VCaP (cell line): Measurements from ENCODE around the gene GPALPP1.
"Not testable (repeated sequence)": the region's sequence is repeated elsewhere in the genome, so short reads cannot be mapped to it uniquely, and the experiment has no call there.

Experiments
- H3K27ac ChIP-seq: fragments of 450-650 bp; 2 replicates; pipeline ENCODE4 v1.5.1; 2017
- CTCF ChIP-seq: fragments of 450-650 bp; conservative IDR thresholded peaks from 2 replicates; pipeline ENCODE4 v1.5.1; 2017; ENCODE audit warnings: mild to moderate bottlenecking, moderate library complexity

The GPALPP1 gene

DNA sequence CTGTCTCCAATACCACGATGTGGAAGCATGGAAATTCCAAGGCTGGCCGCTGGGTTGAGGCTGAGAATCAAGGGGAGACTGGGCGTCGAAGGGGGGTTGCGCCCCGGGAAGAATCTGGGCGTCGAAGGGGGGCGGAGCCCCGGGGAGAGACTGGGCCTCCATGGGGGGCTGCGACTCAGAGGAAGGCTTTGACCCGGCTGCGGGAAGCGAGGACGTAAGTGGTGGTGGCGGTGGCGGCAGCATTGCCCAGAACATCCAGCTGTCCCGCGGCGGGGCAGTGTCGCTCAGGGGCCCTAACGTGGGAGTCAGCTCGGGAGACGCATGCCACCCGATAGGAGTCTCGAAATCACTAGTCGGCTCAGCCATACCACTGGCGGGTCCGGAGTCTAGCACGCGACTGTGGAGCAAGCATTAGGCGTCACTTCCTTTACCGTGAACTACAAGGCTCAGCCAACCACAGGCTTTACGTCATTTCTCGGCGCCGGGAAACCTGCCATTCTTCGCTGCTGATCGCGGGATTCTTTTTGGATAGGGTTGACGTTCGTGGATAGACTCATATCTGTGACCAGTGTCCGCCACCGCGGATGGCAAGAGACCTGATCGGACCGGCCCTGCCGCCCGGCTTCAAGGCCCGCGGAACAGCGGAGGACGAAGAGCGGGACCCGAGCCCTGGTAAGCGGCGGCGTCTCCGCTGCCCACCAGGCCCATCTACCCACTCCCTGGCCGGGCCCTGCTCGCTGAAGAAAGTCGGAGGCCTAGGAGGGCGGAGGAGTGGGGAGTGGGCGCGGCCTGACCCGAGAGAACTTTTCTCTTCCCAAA is at the start of gene GPALPP1, which contains the start of gene NUFIP1:
GPALPP1 (plus strand) TSS at position 468 of the 819 bp plus-strand sequence; CDS start at position 585, 117 bp downstream.
NUFIP1 (minus strand) TSS at position 401 of the 819 bp plus-strand sequence; CDS start at position 366, 35 bp downstream.
- no peak for TF ChIP-seq CTCF
- H3K27ac ChIP-seq, result peak within 1 kb of the TSS; percentile 80

- not testable (repeated sequence) for H3K27ac ChIP-seq
Measured at GRCh38 chr13:44943411-44943810, 45.9 kb upstream of the GPALPP1 start.

- TF ChIP-seq CTCF, result no peak
- H3K27ac ChIP-seq, result peak overlapping the region; percentile 45; the same call in 1 of the 2 replicates
Measured at GRCh38 chr13:44951184-44951583, 38.2 kb upstream of the GPALPP1 start.

GRCh38 chr13:44952671-44953070 is 36.7 kb upstream of the GPALPP1 start:
- no peak overlapping the region for H3K27ac ChIP-seq
- no peak for TF ChIP-seq CTCF

DNA sequence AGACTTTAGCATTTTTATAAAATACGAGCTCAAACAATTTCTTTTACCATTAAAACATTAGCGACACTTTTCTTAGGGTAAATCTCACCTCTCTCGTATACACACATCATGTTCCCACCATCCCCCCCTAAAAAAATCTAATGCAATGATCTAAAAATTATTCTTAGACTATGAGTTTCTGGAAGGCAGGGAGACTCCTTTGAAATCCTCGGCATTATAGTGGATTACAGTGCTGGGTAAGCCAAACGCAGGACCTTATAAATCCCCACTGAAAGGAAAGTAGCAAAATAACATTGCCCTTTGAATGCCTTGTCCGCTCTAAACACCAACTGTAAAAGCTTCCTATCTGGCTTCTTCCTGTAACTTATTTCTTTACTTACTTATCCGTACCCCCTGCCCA is 35.1 kb upstream of the GPALPP1 start:
- peak overlapping the region; percentile 86 for H3K27ac ChIP-seq

DNA sequence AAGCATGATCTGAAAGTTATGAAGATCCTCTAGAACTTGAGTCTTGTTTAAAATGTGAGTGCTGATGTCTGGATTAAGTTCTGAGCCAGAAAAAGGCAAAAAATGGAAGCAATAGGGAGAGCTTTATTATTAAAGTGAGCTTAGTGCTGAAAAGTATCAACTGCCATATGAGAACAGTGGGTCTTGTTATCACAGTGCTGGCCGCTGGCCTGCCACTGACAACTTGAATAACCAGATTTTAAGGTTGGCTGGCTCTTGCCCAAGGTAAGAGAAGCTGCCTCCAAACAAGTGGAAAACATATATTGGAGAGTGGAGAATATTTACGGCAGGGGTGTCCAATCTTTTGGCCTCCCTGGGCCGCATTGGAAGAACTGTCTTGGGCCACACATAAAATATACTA is 33.9 kb upstream of the GPALPP1 start:
- no peak for TF ChIP-seq CTCF
- peak overlapping the region; percentile 86 for H3K27ac ChIP-seq

More for the DNA sequence above, 35.1 kb upstream of the GPALPP1 start:
- TF ChIP-seq CTCF, result no peak

DNA sequence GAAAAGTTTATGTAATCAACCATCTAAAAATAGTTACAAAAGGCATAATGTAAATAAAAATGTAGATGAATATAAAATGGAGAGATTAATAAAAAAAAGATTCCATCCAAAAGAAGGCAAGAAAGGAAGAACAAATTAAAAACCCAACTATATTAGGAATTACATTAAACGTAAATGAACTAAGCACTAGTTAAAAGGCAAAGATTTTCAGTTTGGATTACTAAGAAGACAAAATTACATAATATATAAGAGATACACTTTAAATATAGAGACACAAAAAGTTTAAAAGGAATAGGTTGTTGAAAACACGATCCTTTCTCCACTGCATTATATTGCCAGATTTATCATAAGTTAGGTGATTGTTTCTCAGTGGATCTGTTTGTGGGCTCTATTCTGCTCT is 27.3 kb upstream of the GPALPP1 start:
- no peak overlapping the region for H3K27ac ChIP-seq
- TF ChIP-seq CTCF, result no peak

DNA sequence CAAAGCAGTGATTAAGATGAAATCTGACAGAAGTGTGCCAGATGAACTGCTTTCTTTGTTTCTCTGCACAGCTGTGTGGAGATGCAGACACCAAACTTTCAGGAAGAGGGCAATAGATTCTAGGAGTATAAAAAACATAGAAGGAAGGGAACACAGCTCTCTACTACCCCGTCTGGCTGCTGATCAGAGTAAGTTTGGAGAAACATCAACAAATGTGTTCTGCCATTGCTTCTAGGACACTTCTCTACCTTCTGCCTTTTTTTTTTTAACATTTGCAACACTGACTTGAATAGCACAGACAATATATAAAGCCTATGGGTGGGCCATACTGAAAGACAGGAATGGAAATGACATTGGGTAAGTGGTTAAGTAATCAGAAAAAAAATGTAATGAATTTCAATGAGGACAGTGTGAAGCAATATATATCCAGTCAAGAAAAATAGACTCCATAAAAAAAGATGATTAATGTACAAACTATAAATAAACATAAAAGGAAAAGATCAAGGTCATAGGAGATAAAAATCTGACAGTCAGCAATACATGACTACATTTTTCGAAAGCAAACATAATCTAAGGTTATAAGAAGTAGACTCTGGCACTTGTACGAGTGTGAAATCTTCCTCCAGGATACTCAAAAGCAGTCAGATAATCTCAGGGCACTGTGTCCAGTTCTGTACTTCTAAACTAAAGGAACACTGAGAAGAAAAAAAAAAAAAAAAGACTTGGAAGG is 21.5 kb upstream of the GPALPP1 start:
- TF ChIP-seq CTCF, result peak; percentile 66
- H3K27ac ChIP-seq, result peak overlapping the region; percentile 85
